ENCODE results near the gene DNAJC12. TPM values are rescaled to one million over a fixed set of nuclear protein-coding genes. Genes with fewer than 3 reads are reported as not detected.

DNAJC12 gene
- total RNA-seq, 1 donor from 2014 or later: 6.1 TPM

DNA sequence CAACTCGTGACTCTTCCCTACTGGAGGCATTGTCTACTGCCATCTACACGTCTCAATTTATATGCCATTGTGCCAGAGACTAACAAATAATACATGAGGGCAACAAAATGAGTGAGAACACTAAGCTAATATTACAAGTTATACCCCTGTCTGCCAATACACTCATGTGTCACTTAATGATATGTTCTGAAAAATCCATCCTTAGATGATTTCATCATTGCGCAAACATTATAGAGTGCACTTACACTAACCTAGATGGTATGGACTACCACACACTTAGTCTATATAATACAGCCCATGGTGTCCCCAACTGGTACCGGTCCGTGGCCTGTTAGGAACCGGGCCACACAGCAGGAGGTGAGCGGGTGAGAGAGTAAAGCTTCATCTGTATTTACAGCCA lies 77.7 kb downstream of the DNAJC12 start:
- Mint-ChIP-seq H3K27me3 (no peaks in the 10 kb centered on the region), H3K27ac (no peak overlapping the region), H3K36me3 (ENCODE audit: insufficient read depth) (peaks cover 2% of the 10 kb centered on the region), H3K4me3 (ENCODE audit: low read depth) (no peak overlapping the region), H3K9me3 (ENCODE audit: low read depth) (no peaks in the 10 kb centered on the region), H3K4me1 (ENCODE audit: low read depth) (peaks cover 3% of the 10 kb centered on the region)
- TF ChIP-seq, protein P1, sequence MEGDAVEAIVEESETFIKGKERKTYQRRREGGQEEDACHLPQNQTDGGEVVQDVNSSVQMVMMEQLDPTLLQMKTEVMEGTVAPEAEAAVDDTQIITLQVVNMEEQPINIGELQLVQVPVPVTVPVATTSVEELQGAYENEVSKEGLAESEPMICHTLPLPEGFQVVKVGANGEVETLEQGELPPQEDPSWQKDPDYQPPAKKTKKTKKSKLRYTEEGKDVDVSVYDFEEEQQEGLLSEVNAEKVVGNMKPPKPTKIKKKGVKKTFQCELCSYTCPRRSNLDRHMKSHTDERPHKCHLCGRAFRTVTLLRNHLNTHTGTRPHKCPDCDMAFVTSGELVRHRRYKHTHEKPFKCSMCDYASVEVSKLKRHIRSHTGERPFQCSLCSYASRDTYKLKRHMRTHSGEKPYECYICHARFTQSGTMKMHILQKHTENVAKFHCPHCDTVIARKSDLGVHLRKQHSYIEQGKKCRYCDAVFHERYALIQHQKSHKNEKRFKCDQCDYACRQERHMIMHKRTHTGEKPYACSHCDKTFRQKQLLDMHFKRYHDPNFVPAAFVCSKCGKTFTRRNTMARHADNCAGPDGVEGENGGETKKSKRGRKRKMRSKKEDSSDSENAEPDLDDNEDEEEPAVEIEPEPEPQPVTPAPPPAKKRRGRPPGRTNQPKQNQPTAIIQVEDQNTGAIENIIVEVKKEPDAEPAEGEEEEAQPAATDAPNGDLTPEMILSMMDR (IDR thresholded peaks at IDR 0.05; ENCODE audit: unreplicated experiment): no peak
- DNase-seq (ENCODE audit: low spot score, unreplicated experiment): no peak

Other genes with a start within 250 kb of the DNAJC12 start
- 1.7 and 3.4 TPM in 2 replicates for gene CTNNA3, start 142.0 kb downstream of the DNAJC12 start, total RNA-seq
- gene SIRT1, start 46.5 kb upstream of the DNAJC12 start, total RNA-seq: 35.0 and 36.2 TPM in 2 replicates
- 62.1 and 63.8 TPM in 2 replicates for gene HERC4, start 237.1 kb upstream of the DNAJC12 start, total RNA-seq

Data from progenitor cell of endocrine pancreas (in vitro differentiated cells).